SU-DHL-6 (cell line): Measurements from ENCODE around the gene FBXO40.

Experiments used
- EZH2phosphoT487 ChIP-seq: fragments of 200-600 bp; sonication (generic), shearing (Covaris generic); conservative IDR thresholded peaks from 2 replicates; pipeline ENCODE4 v1.6.1; 2018; ENCODE audit warnings: mild to moderate bottlenecking, antibody characterized with exemption, low read length, moderate library complexity, mixed read lengths
- TF ChIP-seq, protein P1 (sequence below): fragments of 200-600 bp; sonication (generic); IDR thresholded peaks from one replicate; pipeline ENCODE4 v1.5.1; 2017; ENCODE audit warnings: antibody characterized with exemption, mild to moderate bottlenecking, low read length, moderate library complexity; ENCODE audit not compliant: insufficient read depth, poor library complexity, severe bottlenecking

- TF ChIP-seq, protein P1, sequence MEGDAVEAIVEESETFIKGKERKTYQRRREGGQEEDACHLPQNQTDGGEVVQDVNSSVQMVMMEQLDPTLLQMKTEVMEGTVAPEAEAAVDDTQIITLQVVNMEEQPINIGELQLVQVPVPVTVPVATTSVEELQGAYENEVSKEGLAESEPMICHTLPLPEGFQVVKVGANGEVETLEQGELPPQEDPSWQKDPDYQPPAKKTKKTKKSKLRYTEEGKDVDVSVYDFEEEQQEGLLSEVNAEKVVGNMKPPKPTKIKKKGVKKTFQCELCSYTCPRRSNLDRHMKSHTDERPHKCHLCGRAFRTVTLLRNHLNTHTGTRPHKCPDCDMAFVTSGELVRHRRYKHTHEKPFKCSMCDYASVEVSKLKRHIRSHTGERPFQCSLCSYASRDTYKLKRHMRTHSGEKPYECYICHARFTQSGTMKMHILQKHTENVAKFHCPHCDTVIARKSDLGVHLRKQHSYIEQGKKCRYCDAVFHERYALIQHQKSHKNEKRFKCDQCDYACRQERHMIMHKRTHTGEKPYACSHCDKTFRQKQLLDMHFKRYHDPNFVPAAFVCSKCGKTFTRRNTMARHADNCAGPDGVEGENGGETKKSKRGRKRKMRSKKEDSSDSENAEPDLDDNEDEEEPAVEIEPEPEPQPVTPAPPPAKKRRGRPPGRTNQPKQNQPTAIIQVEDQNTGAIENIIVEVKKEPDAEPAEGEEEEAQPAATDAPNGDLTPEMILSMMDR, result no peak
- TF ChIP-seq EZH2phosphoT487, result no peak
Observed at GRCh38 chr3:121626495-121626894, 33.3 kb downstream of the FBXO40 start.
